ENCODE measurements around the gene MVD. TPM values are rescaled to one million over a fixed set of nuclear protein-coding genes. Genes with fewer than 3 reads are reported as not detected.

The MVD gene
- total and polyA plus RNA-seq, 2 of the 13 experiments (the other 11 are each of a cell fraction or from before 2014, with no cell fraction given), result 28.1 to 187 TPM

GRCh38 chr16:88646345-88647034 is 16.4 kb downstream of the MVD start:
- Histone ChIP-seq H2AFZ (ENCODE audit: low read length) (no peak overlapping the region), H3K4me2 (ENCODE audit: low read depth, low read length) (no peak overlapping the region), H3K27ac (ENCODE audit: extremely low read length, insufficient read depth, low read length) (no peak overlapping the region), H3K9me3 (ENCODE audit: low read length) (no peaks in the 10 kb centered on the region), H3K79me2 (ENCODE audit: insufficient read depth, low read length) (peaks cover 18% of the 10 kb centered on the region), H3K27me3 (ENCODE audit: control insufficient read depth in 1 of 2, insufficient read depth in 2 of 2, low read length in 2 of 2) (no peaks in the 10 kb centered on the region), H3K4me1 (ENCODE audit: insufficient read depth, low read length) (peaks cover 15% of the 10 kb centered on the region), H3K36me3 (replicated peaks in 1 of 2; ENCODE audit: control insufficient read depth in 1 of 2, insufficient read depth in 2 of 2, low read length in 2 of 2) (peaks cover 0 to 5% of the 10 kb centered on the region in 2 experiments; a peak in 2 of 5 replicates), H3K4me3 (replicated peaks in 1 of 3; ENCODE audit: insufficient read depth in 1 of 3, low read depth in 2 of 3, low read length in 3 of 3) (no peak overlapping the region), H4K20me1 (ENCODE audit: insufficient read depth, low read length) (peaks cover 18% of the 10 kb centered on the region; the same call in 1 of the 2 replicates), H3K9ac (ENCODE audit: insufficient read depth, low read depth, low read length) (no peak overlapping the region)
- 95% methylated on average over 22 of the region's 28 CpGs for WGBS (ENCODE audit: low lambda C conversion rate)
- no peak for ATAC-seq
- intact Hi-C loops (cut with micrococcal nuclease; ENCODE audit: unreplicated experiment) (no loop called here), in situ Hi-C loops (cut with HindIII; ENCODE audit: extremely low pct_ligation_motif_present, low pct_unique_long_range_greater_than_20kb) (no loop called here)
- ChIA-PET CTCF (ENCODE audit: low intra/inter-chr PET ratio, low total read pairs) (no interaction called here), POLR2A (interaction anchor here (1.2 kb wide), 1 partner anchor 17 kb away, joined by 3 read pairs; the partner anchor contains the start of gene MVD)
- FAIRE-seq, result no peak
- DNase-seq (ENCODE audit: low spot score), result no peak
- no TSS peak for BruUV-seq (replicated peaks)
- TF ChIP-seq ZNF773 (CRISPR knock-in tag; IDR thresholded peaks at IDR 0.05; ENCODE audit: borderline replicate concordance), result no peak
- TF ChIP-seq AGO2 (optimal IDR thresholded peaks at IDR 0.05; ENCODE audit: low read depth, low read length), result peak; percentile 49
- TF ChIP-seq AKAP8 (CRISPR knock-in tag; IDR thresholded peaks at IDR 0.05), result peak; percentile 25; the same call in 1 of the 2 replicates
- peak; percentile 41 for TF ChIP-seq RBFOX2 (IDR thresholded peaks at IDR 0.05; ENCODE audit: low read depth, low read length)

- Histone ChIP-seq H4K20me1 (ENCODE audit: insufficient read depth, low read length) (peaks cover 18% of the 10 kb centered on the region; the same call in 1 of the 2 replicates), H2AFZ (ENCODE audit: low read length) (no peak overlapping the region), H3K9me3 (ENCODE audit: low read length) (no peaks in the 10 kb centered on the region), H3K27me3 (ENCODE audit: control insufficient read depth in 1 of 2, insufficient read depth in 2 of 2, low read length in 2 of 2) (peaks cover 0 to 2% of the 10 kb centered on the region in 2 experiments; a peak in 1 of 5 replicates), H3K79me2 (ENCODE audit: insufficient read depth, low read length) (peaks cover 18% of the 10 kb centered on the region), H3K4me3 (replicated peaks in 1 of 3; ENCODE audit: insufficient read depth in 1 of 3, low read depth in 2 of 3, low read length in 3 of 3) (no peak overlapping the region), H3K4me1 (ENCODE audit: insufficient read depth, low read length) (peaks cover 18% of the 10 kb centered on the region), H3K9ac (ENCODE audit: insufficient read depth, low read depth, low read length) (no peak overlapping the region), H3K36me3 (replicated peaks in 1 of 2; ENCODE audit: control insufficient read depth in 1 of 2, insufficient read depth in 2 of 2, low read length in 2 of 2) (peaks cover 0 to 5% of the 10 kb centered on the region in 2 experiments; a peak in 2 of 5 replicates), H3K27ac (ENCODE audit: extremely low read length, insufficient read depth, low read length) (no peak overlapping the region), H3K4me2 (ENCODE audit: low read depth, low read length) (no peak overlapping the region)
- in situ Hi-C loops (cut with HindIII; ENCODE audit: extremely low pct_ligation_motif_present, low pct_unique_long_range_greater_than_20kb) (no loop called here), intact Hi-C loops (cut with micrococcal nuclease; ENCODE audit: unreplicated experiment) (no loop called here)
- DNase-seq (ENCODE audit: low spot score) (no peak), FAIRE-seq (no peak), ATAC-seq (no peak)
- BruUV-seq (replicated peaks), result no TSS peak
- POLR2A ChIA-PET, result no interaction called here
- CTCF ChIA-PET (ENCODE audit: low intra/inter-chr PET ratio, low total read pairs), result no interaction called here
- 98% methylated on average over 23 of the region's 23 CpGs for WGBS (ENCODE audit: low lambda C conversion rate)
- TF ChIP-seq AGO1 (IDR thresholded peaks at IDR 0.05; ENCODE audit: low read depth, low read length, poor library complexity, severe bottlenecking), result peak; percentile 6
- TF ChIP-seq KMT2B (CRISPR knock-in tag; IDR thresholded peaks at IDR 0.05), result no peak
- 0 out of 2 replicates have a peak, but pooled peaks have one; percentile 12 for TF ChIP-seq GABPA (IDR thresholded peaks at IDR 0.05; ENCODE audit: low read depth, low read length)
- no peak for TF ChIP-seq GABPA (CRISPR knock-in tag; IDR thresholded peaks at IDR 0.05; ENCODE audit: low read depth)
- TF ChIP-seq RBFOX2 (IDR thresholded peaks at IDR 0.05; ENCODE audit: low read depth, low read length), result peak; percentile 15; the same call in 1 of the 2 replicates
Measured at GRCh38 chr16:88645941-88646340, 16.9 kb downstream of the MVD start.

All from HepG2 (cell line).